Measurements from ENCODE around the gene RAB31.

DNA sequence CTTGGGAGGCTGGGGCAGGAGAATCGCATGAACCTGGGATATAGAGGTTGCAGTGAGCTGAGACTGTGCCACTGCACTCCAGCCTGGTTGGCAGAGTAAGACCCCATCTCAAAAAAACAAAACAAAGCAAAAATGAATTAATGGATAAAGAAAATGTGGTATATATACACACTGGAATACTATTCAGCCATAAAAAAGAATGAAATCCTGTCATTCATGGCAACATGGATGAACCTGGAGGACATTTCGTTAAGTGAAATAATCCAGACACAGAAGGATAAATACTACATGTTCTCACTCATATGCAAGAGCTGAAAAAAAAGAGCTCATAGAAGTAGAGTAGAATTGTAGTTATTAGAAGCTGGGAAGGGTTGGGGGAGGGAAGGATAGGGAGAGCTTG lies 80.8 kb downstream of the RAB31 start:
- TF ChIP-seq, protein P1, sequence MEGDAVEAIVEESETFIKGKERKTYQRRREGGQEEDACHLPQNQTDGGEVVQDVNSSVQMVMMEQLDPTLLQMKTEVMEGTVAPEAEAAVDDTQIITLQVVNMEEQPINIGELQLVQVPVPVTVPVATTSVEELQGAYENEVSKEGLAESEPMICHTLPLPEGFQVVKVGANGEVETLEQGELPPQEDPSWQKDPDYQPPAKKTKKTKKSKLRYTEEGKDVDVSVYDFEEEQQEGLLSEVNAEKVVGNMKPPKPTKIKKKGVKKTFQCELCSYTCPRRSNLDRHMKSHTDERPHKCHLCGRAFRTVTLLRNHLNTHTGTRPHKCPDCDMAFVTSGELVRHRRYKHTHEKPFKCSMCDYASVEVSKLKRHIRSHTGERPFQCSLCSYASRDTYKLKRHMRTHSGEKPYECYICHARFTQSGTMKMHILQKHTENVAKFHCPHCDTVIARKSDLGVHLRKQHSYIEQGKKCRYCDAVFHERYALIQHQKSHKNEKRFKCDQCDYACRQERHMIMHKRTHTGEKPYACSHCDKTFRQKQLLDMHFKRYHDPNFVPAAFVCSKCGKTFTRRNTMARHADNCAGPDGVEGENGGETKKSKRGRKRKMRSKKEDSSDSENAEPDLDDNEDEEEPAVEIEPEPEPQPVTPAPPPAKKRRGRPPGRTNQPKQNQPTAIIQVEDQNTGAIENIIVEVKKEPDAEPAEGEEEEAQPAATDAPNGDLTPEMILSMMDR (IDR thresholded peaks at IDR 0.05) = no peak
- no peak for TF ChIP-seq POLR2A (IDR thresholded peaks at IDR 0.05)
